GM10847 (cell line): ENCODE data around the gene FEM1B.

Experiments
- POLR2A ChIP-seq: IDR thresholded peaks from 2 replicates; pipeline ENCODE4 v1.6.1; 2011; ENCODE audit not compliant: insufficient read length; ENCODE audit errors: extremely low read depth

The FEM1B gene

DNA sequence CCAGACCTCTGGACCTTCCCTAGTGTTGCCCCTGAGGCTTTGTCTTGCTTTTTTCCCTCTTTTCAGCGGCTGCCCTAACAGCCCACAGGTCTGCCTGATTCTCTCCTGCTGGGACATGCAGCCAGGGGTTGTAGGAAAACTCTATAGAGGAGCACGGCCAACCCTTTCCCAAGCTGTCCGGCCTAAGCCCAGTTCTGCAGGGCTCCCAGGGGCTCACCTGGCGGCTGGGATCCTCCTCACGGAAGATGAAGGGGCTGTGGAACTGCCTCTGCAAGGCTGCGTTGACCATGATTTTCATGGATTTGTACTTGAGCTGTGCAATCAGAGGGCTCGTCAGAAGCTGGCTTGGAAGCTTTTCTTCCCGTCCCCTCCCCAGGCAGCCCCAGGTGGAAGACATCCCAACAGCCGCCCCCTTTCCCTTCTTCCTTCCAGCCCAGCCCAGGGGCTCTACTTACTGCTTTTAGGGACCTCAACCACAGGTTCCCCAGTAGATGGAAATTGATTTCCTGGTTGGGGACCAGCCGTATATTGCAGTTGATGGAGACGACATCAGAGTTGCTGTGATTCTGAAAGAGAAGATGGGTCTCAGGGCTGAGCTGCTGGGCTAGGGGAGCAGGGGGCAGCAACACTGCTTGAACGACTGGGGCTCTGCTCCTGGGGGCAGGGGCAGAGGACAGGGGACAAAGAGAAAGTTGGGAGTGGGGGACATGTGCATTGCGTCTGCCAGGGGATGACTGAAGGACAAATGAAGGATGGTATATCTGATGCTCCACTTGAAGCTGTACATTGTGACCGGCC is 29.8 kb downstream of the FEM1B start:
- no peak for TF ChIP-seq POLR2A

DNA sequence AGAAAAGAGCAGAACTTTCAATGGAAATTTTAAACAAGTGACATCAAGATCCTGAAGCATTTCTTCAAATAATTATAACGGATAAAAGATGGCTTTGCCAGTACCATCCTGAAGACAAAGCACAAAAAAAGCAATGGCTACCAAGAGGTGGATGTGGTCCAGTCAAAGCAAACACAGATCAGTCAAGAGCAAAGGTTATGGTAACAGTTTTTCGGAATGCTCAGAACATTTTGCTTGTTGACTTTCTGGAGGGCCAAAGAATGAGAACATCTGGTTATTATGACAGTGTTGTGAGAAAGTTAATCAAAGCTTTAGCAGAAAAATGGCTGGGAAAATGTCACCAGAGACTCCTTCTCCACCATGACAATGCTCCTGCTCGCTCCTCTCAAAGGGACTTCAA is 31.5 kb downstream of the FEM1B start:
- TF ChIP-seq POLR2A: no peak

DNA sequence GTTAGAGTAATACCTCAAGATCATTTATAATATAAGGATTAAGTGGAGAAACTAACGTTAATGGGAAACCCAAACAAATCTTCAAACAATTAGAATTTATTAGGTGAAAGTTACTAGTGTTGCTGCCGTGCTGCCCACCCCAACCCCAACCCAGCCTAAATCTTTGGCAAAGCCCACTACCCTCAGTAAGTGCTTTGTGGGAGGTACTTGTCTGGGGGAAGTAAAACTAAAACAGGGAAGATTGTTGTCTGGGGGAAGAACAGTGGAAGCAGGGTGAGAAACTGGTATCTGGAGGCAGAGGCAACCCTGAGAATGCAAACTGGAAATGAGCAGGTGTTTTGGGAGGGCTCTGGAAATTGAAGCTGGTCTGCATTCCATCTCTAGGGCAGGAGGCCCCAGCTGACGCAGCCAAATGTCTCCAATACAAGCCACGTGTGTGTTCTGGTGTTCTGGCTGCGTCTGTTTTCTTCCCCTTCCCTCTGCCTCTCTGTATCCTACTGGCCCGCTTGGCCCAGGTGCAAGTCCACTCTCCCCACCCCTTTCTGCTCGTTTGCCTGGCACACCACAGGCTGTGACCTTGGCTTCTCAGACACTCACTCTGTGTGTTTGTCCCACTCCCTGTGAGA is 32.7 kb downstream of the FEM1B start:
- TF ChIP-seq POLR2A: no peak

DNA sequence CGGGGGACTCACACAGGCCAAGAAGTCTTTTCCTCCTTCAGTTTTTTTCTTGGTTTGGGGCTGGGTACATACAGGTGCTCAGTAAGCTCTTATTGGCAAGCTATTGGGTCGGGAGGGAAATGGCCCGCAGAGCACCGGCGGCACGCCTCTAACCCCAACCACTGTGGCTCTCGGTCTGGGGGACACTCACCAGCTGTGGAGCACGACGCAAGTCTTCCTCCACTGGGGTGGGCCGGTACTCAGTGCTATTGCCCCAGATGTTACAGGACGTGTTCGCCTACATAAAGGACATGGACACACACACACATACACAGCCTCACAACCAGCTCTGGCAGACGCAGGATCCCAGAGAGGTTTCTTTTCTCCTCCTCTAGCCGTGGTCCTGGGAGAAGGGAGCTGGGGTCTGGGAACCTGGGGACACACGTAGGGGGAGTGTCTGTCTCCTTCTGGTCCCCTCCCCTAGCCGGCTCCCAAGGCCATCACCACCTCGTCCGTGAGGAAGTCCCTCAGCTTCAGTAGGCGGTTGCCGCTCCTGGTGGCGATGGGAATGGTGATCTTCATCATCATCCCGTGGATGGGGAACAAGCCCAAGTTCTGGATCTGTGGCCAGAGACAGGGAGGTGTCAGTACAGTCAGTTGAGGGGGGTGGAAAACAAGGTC is 33.4 kb downstream of the FEM1B start:
- no peak for TF ChIP-seq POLR2A

DNA sequence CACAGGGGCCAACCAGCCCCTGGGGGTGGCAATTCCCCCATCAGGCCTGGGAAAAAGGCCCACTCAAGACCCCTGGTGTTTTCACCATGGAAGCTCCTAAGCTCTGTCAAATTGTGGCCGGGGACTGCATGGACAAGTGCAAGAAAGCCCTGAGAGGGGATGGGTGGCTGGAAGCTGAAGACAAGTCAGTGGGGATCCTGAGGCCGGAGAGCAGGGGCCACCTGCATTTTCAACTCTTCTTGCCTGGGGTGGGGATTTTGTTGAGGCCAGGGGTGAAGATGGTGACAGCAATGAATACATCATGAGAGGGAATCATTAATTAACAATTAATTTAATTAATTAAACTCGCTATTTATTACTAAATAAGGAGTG is 33.9 kb downstream of the FEM1B start:
- TF ChIP-seq POLR2A: no peak

DNA sequence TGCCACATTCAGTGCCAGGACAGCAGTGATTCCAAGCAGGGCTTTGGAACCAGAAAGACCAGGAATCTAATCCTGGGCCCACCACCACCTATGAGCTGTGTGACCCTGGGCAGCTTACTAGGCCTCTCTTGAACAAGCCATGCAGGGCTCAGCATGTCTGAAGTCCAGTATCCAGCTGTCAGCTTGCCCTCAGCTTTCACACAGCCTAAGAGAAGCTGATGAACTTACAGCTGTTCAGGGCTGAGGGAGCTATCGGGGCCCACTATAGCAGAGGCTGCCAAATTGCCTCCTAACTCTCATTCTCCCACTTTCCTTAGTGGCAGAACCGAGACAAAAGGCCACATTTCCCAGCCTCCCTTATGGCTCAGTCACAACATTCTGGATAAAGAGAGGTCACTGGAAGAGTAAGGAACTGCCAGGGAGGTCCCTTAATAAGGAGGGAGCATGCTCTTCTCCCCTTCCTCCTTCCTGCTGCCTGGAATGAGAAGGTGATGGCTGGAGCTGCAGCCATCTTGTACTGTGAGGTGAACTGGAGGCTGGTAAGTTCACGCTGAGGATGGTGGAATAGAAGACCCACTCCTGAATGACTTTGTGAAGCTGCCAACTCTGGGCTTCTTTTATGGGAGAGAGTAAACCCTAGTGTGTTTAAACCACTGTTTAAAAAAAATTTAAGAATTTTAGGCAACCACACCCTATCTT is 34.5 kb downstream of the FEM1B start:
- no peak for TF ChIP-seq POLR2A

DNA sequence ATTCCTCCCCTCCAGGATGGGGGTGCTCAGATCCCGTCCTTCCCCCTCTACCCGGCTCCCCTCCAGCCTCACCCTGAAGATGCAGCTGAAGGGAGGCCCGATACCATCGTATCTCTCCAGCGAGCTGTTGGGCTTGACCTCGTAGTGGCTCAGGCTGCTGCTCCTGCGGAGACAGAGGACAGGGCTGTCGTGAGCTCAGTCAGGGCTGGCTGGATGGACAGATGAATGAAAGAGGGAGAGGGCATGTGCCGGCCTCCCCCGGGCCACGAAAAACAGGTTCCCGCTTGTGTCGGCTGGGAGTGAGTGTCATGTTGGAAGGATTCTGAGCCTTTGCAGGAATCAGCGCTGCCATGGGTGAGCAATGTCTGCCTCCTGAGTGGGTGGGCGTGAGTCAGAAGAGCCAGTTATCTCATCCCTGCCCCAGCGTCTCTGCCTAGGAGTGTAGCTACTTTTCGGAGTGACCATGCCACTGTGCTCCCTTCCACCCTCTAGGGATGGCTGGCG is 35.2 kb downstream of the FEM1B start:
- no peak for TF ChIP-seq POLR2A

DNA sequence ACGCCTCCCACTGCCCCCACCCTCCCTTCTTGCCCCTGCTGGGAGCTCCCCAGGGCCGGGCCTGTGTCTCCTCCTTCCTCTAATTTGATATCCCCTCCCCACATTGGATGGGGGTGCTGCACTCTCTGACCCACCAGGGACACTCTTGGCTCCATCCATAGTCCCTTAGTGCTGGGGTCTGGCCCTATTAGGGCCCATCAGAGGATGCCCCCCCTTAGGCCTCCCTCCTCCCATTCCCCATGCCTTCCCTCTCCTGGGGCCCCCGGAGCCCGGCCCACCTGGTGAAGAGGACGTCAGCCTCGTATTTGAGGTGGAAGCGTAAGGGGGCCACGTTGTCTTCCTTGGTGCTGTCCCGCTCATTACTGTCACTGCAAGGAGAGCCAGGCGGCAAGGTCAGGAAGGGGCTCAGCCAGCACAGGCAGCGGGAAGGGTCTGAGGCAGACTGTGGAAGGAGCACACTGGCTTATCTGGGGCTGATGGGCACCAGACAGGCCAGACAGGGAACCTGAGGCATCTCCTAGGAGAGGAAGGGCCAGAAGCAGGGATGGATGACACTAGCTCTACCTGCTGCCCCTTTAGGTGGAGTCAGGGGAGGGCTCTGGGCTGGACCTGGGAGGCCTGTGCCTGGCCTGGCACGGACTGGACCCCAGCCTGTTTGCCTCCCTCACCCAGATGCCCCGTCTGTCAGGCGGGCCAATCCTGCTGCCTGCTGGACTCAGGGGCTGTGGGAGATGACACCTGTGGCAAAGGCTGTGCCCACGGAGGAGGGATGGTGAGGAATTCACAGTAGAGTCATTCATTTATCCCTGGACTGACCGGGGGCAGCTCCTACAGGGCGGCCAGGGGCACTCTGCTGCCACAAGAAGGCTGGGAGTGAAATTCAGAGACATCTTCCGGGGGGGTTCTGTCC is 36.2 kb downstream of the FEM1B start:
- TF ChIP-seq POLR2A: no peak

DNA sequence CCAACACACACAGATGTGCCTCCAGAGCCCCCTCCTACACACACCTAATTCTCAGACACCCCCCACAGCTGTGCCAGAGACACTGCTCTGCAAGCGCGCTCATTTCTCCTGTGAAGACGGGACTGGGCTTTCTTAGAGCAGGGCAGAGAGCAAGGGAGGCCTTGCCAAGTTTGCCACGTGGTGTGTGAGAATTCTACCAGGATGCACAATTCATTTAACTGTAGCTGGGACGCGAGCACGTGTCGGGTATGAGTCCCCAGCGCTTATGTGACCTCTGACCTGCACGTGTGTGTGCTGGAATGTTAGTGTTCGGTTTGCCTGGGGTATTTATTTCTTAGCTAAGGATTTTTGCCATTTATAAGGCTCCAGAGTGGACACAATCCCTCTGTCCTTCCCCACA is 37.0 kb downstream of the FEM1B start:
- no peak for TF ChIP-seq POLR2A

DNA sequence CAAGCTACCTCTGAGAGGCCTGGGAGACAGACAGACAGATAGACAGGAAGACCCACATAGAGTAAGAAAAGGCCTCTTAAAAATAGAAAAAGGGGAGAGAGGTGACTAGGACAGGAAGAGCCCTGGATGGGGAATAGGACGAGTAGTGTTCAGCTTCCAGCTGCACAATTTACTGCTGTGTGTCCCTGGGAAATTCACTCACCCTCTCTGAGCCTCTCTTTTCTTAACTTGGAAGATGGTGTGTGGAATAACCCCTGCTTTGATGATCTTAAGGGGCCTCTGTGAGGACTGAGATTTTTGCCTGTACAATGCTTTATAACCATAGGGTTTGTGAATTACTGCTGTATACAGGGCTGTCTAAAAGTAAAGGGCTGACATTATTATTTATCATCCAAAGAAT is 37.5 kb downstream of the FEM1B start:
- no peak for TF ChIP-seq POLR2A

DNA sequence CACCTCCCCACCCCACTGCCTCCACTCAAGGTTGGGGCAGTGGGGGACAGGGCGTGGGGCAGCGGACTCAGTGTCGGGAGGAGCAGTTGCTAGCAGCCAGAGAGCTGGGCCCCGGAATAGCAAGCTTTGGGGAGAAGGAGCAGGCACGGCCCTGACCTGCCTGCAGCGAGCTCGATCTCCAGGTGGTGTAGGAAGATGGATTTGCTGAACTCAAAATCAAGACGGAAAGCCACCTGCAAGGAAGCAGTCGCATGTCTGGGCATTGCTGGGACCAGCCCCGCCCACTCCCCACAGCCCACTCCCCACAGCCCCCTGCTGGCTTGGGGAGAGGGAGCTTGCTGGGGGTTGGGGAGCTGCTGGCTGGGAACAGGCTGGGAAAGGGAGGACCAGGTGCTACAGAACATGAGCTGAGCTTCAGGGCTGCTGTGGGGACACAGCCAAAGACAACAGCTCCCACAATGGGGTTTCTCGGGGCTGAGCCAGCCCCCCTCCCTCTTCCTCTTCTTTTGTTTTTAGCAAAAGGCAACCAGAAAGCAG is 38.0 kb downstream of the FEM1B start:
- TF ChIP-seq POLR2A: no peak

DNA sequence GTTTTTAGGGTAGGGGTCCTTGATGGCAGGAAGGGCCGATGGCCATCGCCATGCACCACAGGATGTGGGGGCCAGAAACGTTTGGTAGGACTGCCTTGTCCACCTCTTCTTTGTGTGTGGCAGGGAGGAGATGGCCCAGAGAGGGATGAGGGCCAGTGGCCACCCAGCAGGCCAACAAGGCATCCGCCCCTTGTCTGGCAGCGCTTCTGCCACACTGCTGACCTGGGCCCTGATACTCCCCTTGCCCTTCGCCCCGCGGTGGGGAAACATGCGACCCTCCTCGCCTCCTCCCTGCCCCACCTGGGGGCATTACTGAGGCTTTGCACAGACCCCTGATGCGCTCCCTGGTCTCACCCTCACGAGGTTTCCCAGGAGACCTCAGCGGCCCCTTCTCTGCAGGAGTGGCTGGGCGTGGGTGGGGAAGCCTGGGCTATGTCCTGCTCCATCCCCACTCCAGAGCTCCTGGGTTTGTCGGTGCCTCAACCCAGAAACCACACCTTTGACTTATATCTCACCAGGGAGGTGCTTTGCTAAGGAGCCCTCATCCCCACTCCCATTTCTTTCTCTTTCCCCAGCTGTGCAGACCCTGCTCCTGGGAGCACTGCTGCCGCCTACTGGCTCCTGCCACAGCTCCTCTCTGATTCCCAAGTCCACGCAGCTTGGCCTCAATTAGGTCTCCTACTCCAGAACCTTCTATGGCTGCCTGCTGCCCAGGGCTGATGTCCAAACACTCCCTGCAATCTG is 38.7 kb downstream of the FEM1B start:
- no peak for TF ChIP-seq POLR2A

DNA sequence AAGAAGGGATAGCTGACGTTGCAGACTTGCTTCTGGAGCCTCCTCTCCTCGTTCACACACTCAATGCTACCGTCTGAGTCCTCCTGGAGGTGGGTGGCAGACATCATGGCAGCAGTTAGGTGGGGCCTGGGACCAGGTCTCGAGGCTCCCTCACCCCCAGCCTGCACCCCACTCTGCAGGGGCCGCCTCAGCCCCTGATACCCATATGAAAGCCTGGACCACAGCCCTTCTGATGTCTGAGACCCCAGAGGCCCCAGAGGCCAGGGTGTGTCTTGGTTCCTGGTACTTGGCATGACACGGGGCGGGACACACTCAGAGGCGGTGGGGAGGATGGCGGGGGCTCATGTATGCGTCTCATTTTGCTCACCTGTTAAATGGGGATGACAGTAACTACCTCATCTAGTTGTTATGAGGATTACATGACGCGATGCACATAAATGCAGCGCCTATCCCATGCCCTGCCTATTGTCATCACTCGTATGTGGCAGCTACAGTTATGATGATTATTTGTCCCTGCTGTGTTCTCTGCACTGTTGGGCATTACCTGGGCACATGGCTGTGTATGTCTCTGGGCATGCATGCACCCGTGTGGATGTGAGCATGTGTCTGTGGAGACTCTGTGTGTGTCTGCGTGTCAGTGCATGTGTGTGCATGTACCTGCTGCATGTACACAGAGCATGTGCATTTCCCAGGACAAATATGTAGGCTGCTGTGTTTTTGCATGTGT is 39.9 kb downstream of the FEM1B start:
- TF ChIP-seq POLR2A: no peak
